NCI-H1417 treated with DMSO at 0.1 percent for 48 hours (cell line): ENCODE data around the gene ATP2B1.

Experiments used
- DNase-seq: peaks from one replicate; lab custom pipeline; 2025; lab: John Stamatoyannopoulos, UW

ATP2B1 gene

DNA sequence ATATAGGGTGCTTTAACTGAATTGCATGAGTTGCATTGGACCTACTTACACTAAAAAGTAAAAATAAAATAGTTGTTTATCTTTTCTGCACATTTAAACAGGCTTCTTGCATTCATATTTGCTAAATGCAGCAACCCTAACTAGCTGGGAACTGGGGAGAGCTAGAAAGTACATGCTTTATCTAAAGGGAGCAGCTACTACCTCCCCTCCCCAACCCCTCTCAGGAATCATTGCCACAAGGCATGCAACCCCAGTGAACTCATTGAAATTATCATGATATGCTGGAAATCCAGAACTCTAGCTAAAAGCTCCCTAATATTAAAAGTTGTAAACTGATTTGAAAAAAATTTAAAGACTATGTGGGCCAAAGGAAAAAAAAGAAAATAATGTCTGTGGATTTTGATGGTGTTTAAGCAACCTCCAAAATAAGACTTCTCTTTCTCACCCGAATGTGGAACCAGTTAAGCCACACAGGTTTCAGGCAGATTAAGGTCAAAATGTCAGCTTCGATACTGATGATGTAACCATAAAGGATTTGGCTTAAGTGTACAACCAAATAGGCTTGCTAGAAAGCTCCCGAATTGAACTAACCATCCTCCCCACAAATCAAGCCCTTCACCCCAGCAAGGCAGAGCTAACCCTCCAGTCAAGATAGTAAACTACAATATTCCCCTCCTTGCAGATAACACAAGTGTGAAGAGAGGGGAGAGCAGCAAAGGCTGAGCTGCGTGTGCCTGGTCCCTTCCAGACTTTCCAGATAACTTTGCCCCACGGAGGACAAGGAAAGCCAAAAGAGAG lies 169.0 kb downstream of the ATP2B1 start:
- DNase-seq = no peak

DNA sequence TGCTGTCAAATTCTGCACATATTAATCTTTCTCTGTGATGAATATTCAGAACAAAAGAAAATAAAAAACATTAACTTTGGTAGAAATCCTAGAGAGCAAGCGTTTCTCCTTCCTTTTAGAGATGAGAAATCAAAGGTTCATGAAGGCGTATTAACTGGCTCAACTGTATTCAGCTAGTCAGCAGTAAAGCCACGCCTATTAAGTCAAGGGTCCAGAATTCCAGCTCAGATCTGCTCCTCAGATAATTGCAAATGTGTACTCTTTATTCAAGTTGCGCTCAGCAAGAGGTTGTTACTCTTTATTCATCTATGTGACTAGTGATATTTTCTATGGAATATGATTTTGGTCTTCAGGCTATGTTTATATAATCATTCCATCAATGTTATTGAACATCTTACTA lies 169.7 kb downstream of the ATP2B1 start:
- DNase-seq = no peak
